ENCODE measurements around the gene CHGA. TPM values are rescaled to one million over a fixed set of nuclear protein-coding genes. Genes with fewer than 3 reads are reported as not detected.

The CHGA gene
- total and polyA plus RNA-seq, 2 of the 8 experiments (the other 6 are each of a cell fraction or from before 2014, with no cell fraction given), result 17.5 to 28.2 TPM

DNA sequence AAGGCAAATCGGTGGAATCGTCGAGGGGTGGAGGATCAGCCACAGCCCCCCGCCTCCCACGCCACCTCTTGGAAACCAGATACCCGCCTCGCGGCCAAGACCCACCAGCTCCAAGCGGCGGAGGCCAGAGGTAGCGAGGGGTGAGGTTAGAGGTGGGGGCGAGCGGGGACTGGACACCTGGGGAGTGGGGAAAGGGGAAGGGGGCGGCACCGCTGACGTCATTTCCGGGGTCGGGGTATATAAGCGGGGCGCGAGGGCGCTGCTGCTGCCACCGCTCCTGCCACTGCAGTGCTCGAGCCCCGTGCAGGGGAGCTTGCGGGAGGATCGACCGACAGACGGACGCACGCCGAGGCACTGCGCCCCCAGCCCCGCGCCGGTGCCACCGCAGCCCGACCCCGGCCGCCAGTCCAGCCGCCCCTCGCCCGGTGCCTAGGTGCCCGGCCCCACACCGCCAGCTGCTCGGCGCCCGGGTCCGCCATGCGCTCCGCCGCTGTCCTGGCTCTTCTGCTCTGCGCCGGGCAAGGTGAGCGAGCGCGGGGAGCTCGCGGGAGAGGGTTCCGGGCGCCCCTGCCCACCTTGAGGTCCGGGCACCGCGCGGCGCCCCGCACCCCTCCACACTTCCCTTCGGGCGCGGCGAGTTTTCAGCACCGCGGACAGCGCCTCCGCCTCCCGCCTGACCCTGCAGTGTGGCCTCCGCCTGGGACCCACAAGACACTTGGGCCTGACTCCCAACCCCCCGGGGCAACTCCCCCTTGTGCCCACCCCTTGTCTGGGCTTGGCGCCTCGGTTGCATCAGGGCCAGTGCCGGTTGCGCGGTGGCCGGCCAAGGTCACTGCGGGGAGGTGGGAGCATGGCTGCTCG is at the start of gene CHGA (continued):
- TF ChIP-seq JUND (IDR thresholded peaks at IDR 0.05; ENCODE audit: low read length) (no peak), PHF8 (conservative IDR thresholded peaks at IDR 0.05; ENCODE audit: low read depth, low read length) (no peak), EP300 (IDR thresholded peaks at IDR 0.05; ENCODE audit: borderline replicate concordance in 1 of 2, low read depth in 2 of 2, low read length in 2 of 2) (no peak)
- TF ChIP-seq, protein P1, sequence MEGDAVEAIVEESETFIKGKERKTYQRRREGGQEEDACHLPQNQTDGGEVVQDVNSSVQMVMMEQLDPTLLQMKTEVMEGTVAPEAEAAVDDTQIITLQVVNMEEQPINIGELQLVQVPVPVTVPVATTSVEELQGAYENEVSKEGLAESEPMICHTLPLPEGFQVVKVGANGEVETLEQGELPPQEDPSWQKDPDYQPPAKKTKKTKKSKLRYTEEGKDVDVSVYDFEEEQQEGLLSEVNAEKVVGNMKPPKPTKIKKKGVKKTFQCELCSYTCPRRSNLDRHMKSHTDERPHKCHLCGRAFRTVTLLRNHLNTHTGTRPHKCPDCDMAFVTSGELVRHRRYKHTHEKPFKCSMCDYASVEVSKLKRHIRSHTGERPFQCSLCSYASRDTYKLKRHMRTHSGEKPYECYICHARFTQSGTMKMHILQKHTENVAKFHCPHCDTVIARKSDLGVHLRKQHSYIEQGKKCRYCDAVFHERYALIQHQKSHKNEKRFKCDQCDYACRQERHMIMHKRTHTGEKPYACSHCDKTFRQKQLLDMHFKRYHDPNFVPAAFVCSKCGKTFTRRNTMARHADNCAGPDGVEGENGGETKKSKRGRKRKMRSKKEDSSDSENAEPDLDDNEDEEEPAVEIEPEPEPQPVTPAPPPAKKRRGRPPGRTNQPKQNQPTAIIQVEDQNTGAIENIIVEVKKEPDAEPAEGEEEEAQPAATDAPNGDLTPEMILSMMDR (IDR thresholded peaks at IDR 0.05; ENCODE audit: control extremely low read depth in 1 of 3, insufficient read depth in 1 of 3, low read depth in 1 of 3, low read length in 3 of 3), result no peak
- TF ChIP-seq, protein P2, sequence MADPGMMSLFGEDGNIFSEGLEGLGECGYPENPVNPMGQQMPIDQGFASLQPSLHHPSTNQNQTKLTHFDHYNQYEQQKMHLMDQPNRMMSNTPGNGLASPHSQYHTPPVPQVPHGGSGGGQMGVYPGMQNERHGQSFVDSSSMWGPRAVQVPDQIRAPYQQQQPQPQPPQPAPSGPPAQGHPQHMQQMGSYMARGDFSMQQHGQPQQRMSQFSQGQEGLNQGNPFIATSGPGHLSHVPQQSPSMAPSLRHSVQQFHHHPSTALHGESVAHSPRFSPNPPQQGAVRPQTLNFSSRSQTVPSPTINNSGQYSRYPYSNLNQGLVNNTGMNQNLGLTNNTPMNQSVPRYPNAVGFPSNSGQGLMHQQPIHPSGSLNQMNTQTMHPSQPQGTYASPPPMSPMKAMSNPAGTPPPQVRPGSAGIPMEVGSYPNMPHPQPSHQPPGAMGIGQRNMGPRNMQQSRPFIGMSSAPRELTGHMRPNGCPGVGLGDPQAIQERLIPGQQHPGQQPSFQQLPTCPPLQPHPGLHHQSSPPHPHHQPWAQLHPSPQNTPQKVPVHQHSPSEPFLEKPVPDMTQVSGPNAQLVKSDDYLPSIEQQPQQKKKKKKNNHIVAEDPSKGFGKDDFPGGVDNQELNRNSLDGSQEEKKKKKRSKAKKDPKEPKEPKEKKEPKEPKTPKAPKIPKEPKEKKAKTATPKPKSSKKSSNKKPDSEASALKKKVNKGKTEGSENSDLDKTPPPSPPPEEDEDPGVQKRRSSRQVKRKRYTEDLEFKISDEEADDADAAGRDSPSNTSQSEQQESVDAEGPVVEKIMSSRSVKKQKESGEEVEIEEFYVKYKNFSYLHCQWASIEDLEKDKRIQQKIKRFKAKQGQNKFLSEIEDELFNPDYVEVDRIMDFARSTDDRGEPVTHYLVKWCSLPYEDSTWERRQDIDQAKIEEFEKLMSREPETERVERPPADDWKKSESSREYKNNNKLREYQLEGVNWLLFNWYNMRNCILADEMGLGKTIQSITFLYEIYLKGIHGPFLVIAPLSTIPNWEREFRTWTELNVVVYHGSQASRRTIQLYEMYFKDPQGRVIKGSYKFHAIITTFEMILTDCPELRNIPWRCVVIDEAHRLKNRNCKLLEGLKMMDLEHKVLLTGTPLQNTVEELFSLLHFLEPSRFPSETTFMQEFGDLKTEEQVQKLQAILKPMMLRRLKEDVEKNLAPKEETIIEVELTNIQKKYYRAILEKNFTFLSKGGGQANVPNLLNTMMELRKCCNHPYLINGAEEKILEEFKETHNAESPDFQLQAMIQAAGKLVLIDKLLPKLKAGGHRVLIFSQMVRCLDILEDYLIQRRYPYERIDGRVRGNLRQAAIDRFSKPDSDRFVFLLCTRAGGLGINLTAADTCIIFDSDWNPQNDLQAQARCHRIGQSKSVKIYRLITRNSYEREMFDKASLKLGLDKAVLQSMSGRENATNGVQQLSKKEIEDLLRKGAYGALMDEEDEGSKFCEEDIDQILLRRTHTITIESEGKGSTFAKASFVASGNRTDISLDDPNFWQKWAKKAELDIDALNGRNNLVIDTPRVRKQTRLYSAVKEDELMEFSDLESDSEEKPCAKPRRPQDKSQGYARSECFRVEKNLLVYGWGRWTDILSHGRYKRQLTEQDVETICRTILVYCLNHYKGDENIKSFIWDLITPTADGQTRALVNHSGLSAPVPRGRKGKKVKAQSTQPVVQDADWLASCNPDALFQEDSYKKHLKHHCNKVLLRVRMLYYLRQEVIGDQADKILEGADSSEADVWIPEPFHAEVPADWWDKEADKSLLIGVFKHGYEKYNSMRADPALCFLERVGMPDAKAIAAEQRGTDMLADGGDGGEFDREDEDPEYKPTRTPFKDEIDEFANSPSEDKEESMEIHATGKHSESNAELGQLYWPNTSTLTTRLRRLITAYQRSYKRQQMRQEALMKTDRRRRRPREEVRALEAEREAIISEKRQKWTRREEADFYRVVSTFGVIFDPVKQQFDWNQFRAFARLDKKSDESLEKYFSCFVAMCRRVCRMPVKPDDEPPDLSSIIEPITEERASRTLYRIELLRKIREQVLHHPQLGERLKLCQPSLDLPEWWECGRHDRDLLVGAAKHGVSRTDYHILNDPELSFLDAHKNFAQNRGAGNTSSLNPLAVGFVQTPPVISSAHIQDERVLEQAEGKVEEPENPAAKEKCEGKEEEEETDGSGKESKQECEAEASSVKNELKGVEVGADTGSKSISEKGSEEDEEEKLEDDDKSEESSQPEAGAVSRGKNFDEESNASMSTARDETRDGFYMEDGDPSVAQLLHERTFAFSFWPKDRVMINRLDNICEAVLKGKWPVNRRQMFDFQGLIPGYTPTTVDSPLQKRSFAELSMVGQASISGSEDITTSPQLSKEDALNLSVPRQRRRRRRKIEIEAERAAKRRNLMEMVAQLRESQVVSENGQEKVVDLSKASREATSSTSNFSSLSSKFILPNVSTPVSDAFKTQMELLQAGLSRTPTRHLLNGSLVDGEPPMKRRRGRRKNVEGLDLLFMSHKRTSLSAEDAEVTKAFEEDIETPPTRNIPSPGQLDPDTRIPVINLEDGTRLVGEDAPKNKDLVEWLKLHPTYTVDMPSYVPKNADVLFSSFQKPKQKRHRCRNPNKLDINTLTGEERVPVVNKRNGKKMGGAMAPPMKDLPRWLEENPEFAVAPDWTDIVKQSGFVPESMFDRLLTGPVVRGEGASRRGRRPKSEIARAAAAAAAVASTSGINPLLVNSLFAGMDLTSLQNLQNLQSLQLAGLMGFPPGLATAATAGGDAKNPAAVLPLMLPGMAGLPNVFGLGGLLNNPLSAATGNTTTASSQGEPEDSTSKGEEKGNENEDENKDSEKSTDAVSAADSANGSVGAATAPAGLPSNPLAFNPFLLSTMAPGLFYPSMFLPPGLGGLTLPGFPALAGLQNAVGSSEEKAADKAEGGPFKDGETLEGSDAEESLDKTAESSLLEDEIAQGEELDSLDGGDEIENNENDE (IDR thresholded peaks at IDR 0.05; ENCODE audit: insufficient replicate concordance, low read length), result no peak
- TF ChIP-seq, protein P3, sequence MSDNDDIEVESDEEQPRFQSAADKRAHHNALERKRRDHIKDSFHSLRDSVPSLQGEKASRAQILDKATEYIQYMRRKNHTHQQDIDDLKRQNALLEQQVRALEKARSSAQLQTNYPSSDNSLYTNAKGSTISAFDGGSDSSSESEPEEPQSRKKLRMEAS (IDR thresholded peaks at IDR 0.05), result peak; percentile 74

Measured in H1 (cell line).